ENCODE data around the gene NAALAD2.
A peak's percentile ranks its signal among the peaks of the same experiment; 100 is the strongest.

The NAALAD2 gene

DNA sequence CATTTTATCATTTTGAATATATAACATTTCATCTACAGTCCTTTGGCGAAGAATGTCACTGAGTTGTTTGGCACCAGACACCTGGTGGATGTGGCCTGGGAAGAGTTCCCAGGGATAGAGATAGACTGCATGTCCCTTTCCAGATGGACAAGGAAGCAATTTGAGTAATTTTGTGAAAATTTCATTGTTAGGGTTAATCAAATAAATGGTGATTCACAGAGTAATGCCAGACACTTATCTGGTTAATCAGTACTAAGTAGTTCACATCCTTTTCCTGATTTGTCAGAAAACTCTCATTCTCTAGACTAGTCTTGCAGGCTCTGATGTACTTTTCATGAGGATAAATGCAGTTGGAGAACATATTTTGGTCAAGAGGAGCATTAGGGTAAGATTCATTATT is 41.6 kb downstream of the NAALAD2 start:
- TF ChIP-seq, protein P1, sequence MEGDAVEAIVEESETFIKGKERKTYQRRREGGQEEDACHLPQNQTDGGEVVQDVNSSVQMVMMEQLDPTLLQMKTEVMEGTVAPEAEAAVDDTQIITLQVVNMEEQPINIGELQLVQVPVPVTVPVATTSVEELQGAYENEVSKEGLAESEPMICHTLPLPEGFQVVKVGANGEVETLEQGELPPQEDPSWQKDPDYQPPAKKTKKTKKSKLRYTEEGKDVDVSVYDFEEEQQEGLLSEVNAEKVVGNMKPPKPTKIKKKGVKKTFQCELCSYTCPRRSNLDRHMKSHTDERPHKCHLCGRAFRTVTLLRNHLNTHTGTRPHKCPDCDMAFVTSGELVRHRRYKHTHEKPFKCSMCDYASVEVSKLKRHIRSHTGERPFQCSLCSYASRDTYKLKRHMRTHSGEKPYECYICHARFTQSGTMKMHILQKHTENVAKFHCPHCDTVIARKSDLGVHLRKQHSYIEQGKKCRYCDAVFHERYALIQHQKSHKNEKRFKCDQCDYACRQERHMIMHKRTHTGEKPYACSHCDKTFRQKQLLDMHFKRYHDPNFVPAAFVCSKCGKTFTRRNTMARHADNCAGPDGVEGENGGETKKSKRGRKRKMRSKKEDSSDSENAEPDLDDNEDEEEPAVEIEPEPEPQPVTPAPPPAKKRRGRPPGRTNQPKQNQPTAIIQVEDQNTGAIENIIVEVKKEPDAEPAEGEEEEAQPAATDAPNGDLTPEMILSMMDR (conservative IDR thresholded peaks at IDR 0.05) = no peak
- peak overlapping the region; percentile 7; the same call in 1 of the 2 replicates for H3K27ac ChIP-seq

DNA sequence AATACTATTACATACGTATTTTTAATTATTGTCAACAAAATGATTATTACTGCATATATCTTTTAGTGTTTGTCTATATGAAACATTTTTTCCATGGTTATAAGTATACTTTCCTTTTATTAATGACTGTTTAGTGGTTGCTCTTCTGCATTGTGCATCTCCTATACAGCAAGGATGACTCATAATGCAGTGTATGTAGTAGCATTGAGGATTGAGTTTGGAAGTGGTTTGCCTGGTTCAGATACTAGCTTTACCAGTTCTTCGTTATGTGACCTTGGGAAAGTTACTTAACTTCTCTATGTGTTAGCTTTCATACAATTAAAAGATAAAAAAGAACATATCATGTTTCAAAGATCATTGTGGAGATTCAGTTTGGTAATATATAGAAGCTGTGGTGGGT is 44.3 kb downstream of the NAALAD2 start:
- TF ChIP-seq, protein P1 (conservative IDR thresholded peaks at IDR 0.05) = no peak
- peak overlapping the region; percentile 4; the same call in 1 of the 2 replicates for H3K27ac ChIP-seq

DNA sequence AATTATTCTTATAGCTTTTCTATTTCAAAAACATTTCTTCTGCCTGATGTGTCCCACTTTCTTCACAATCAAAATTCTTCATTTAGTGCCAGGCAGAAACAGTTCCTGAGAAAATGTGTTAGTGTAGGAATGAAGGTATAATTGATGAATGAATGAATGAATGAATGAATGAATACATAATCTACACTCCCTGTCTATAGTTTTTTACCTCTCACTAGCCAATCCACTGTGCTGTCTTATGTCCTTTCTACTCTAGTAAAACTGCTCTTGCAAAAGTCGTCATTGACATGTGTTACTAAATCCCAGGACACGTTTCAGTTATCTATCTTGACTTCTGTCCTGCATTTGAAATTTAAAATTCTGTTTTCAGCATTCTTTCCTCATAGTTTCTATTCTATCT is 45.5 kb downstream of the NAALAD2 start:
- no peak overlapping the region for H3K27ac ChIP-seq
- TF ChIP-seq, protein P1 (conservative IDR thresholded peaks at IDR 0.05) = no peak

DNA sequence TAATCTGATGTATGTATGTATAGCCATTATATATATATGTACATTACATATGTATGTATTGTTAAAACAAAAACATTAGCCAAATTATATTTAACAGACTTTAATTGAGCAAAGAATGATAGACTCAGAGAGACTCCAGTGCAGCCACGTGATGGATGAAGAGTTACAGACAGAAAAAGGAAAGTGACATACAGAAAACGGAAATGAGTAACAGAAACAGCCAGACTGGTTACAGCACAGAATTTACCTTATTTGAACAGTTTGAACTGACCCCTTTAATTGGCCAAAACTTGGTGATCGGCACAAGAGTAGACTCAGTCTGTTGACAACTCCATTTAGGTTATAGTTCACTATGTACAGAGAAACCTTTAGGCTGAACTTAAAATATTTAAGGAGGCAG is 53.4 kb downstream of the NAALAD2 start:
- TF ChIP-seq, protein P1 (conservative IDR thresholded peaks at IDR 0.05) = no peak
- peak overlapping the region; percentile 59; the same call in 1 of the 2 replicates for H3K27ac ChIP-seq

DNA sequence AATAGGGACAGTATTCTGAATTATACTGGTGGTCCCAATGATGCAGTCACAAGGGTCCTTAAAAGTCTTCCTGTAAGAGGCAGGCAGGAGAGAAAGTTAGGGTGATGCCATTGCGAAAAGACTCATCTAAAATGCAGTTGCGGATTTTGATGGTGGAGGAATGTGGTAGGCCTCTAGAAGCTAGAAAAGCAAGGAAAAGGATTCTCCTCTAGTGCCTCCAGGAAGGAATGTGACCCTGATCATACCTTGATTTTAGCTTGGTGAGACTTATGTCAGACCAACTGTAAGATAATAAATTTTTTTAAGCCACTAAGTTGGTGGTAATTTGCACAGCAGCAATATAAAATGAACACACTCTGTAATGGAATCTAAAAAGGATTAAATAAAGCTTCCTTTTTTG is 54.5 kb downstream of the NAALAD2 start:
- H3K27ac ChIP-seq = peak overlapping the region; percentile 59
- TF ChIP-seq, protein P1 (conservative IDR thresholded peaks at IDR 0.05) = no peak

DNA sequence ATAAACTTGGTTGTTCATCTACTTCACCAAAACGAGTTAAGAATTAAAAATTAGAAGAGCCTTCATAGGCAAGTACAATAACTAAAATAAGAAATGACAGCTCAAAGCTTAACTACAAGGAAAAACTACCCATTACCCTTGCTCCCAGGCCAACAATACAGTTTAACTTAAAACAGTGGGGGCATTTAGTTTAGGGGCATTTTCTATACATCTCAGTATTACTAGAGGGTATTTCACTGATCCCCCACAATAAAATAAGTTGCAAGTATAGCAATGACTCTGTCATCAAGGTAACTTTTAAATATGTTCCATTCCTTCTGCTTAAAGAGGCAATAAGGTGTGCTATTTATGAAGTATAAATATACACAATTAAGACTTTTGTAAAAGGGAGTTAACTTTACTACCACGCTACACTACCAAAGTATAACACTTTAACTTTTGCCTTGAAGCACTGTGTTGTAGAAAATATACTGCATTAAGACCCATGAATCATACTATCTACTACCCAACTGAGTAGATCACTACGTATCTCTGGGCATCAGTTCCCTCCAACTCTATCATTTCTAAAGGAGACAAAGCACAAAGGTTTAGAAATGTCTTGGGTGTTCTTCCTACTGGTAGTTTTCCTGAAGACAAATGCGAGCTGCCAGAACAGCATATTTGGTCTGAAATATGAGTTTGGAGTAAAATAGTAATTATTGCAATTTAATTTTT is 58.6 kb downstream of the NAALAD2 start:
- TF ChIP-seq, protein P1 (conservative IDR thresholded peaks at IDR 0.05) = no peak
- H3K27ac ChIP-seq = peak overlapping the region; percentile 59; the same call in 1 of the 2 replicates

DNA sequence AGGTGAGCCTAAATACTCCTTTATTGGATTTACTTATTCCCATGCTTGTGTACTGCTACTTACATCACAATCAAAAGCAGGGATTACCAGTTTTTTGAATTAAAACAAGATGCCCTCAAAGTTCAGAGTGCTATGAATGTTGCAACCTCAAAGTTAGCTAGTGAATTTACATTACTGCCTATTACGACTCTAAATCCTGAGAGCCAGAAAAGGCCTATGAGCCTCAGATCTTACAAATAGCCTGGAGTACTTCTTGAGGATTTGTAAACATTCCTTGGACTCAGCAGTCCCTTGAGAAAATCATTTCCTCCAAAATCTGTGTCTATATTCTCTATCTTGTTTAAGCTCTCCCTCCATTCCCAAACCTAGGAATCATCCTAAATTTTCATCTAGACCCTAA is 62.9 kb downstream of the NAALAD2 start:
- TF ChIP-seq, protein P1 (conservative IDR thresholded peaks at IDR 0.05) = no peak
- peak overlapping the region; percentile 13; the same call in 1 of the 2 replicates for H3K27ac ChIP-seq

Data from VCaP (cell line).